Testis (tissue), 5 donors: ENCODE measurements around the gene APCDD1. TPM values are rescaled to one million over a fixed set of nuclear protein-coding genes. Genes with fewer than 3 reads are reported as not detected.

ENCODE experiments used
- DNase-seq: peaks from one replicate; pipeline ENCODE4 v3.0.0-alpha.2; 2019
- H3K27ac ChIP-seq, 2 donors: fragments of 200-600 bp; sonication (generic); one replicate each; pipeline ENCODE4 v1.5.1; 2019
- H3K27me3 ChIP-seq: fragments of 200-600 bp; sonication (generic); one replicate; pipeline ENCODE4 v1.5.1; 2019
- H3K36me3 ChIP-seq: fragments of 200-600 bp; sonication (generic); one replicate; pipeline ENCODE4 v1.5.1; 2017; ENCODE audit warnings: low read depth; ENCODE audit errors: missing control alignments
- H3K4me1 ChIP-seq: fragments of 200-600 bp; sonication (generic); one replicate; pipeline ENCODE4 v1.5.1; 2019
- H3K4me3 ChIP-seq, 2 donors: fragments of 200-600 bp; sonication (generic); one replicate each; pipeline ENCODE4 v1.5.1; 2017 to 2019
- H3K9me3 ChIP-seq: fragments of 200-600 bp; sonication (generic); one replicate; pipeline ENCODE4 v1.5.1; 2017
- CTCF ChIP-seq, 3 experiments: fragments of 450-650 bp in 2 of 3; fragments of 200-600 bp in 1 of 3; sonication (generic) in 1 of 3; IDR thresholded peaks; one replicate each; pipeline ENCODE4 v1.5.1; 2016 to 2019; ENCODE audit warnings: antibody characterized with exemption in 3 of 3, mild to moderate bottlenecking in 2 of 3, moderate library complexity in 1 of 3
- POLR2A ChIP-seq: fragments of 450-650 bp; IDR thresholded peaks from one replicate; pipeline ENCODE4 v1.6.1; 2017; ENCODE audit warnings: antibody characterized with exemption, mild to moderate bottlenecking, moderate library complexity
- WGBS, 2 donors: methylation state at CpG; one replicate each; pipeline ENCODE4 v1.1.5; 2018; 5-methylcytosine and 5-hydroxymethylcytosine counted together
- intact Hi-C: fragments of 100-400 bp; cut with DNase I; formaldehyde crosslinking; loops from one replicate; pipeline ENCODE4 v1.15.1; 2023; ENCODE audit warnings: low total_unique reads
- long read RNA-seq, 2 donors: transcript quantifications; one replicate each; lab custom pipeline, GENCODE V29; 2026
- polyA plus RNA-seq: library from polyadenylated mRNA; stranded (reverse); fragments of 350-450 nt; fragmentation: Illumina TruSeq; extraction: RNeasy Lipid Tissue Mini Kit (QIAGEN cat#74804); gene quantifications from one replicate; pipeline ENCODE4 v1.2.3, GENCODE V29; 2014; ENCODE audit warnings: low read depth, low replicate concordance; ENCODE audit not compliant: insufficient read depth
- total RNA-seq, 2 donors: library from RNA; depleted of rRNA; stranded (reverse); fragments of >200 nt; gene quantifications; one replicate each; pipeline ENCODE4 v1.2.3, GENCODE V29; 2016

APCDD1 gene
- total RNA-seq (10 to 100 TPM; 10.8 to 12.5 TPM), polyA plus RNA-seq (11.2 TPM)
- long read RNA-seq, donor 1, transcript APCDD1-201 (5 exons, 3,809 nt) = major isoform, 8 of 8 reads
- long read RNA-seq, donor 1, partial matches to known transcripts = 0 of 8 reads
- long read RNA-seq, donor 1, other reads (novel, unspliced or antisense) = 0 of 8 reads
- long read RNA-seq, donor 2, partial matches to known transcripts = 0 of 2 reads
- long read RNA-seq, donor 2, other reads (novel, unspliced or antisense) = 0 of 2 reads

GRCh38 chr18:10453806-10454680 is at the start of gene APCDD1:
Gene APCDD1, plus strand, starts transcription at chr18:10454635. Its CDS starts 347 bp downstream, at chr18:10454982.
- DNase-seq = peak; percentile 52
- TF ChIP-seq POLR2A = no peak
- TF ChIP-seq CTCF (IDR thresholded peaks at IDR 0.05) = no peak
- H3K36me3 ChIP-seq = no peaks in the 10 kb centered on the region
- no peaks in the 10 kb centered on the region for H3K4me1 ChIP-seq
- intact Hi-C loops = no loop called here
- peak within 1 kb of the TSS; percentile 59 to 76 for H3K4me3 ChIP-seq
- H3K27ac ChIP-seq = peak within 1 kb of the TSS; percentile 76 to 87
- H3K27me3 ChIP-seq = no peaks in the 10 kb centered on the region
- no peaks in the 10 kb centered on the region for H3K9me3 ChIP-seq
- WGBS, 2 donors = 6 to 7% methylated on average over 25 to 61 of the region's 64 CpGs

GRCh38 chr18:10405014-10405493 is 49.4 kb upstream of the APCDD1 start:
- no peak for DNase-seq
- WGBS, 2 donors = 69 to 79% methylated on average over 10 of the region's 10 CpGs
- TF ChIP-seq POLR2A (no peak), CTCF (IDR thresholded peaks at IDR 0.05) (no peak)

GRCh38 chr18:10405816-10406663 is 48.4 kb upstream of the APCDD1 start:
- intact Hi-C loops = no loop called here
- TF ChIP-seq CTCF (IDR thresholded peaks at IDR 0.05) (no peak), POLR2A (no peak)
- no peaks in the 10 kb centered on the region for H3K4me1 ChIP-seq
- no peak overlapping the region for H3K27ac ChIP-seq
- H3K36me3 ChIP-seq = no peaks in the 10 kb centered on the region
- H3K4me3 ChIP-seq = no peak overlapping the region
- no peak for DNase-seq
- H3K9me3 ChIP-seq = no peaks in the 10 kb centered on the region
- no peaks in the 10 kb centered on the region for H3K27me3 ChIP-seq
- 53 to 62% methylated on average over 14 to 16 of the region's 16 CpGs for WGBS, 2 donors

More at GRCh38 chr18:10405014-10405493, 49.4 kb upstream of the APCDD1 start:
- H3K4me1 ChIP-seq = no peaks in the 10 kb centered on the region
- no peaks in the 10 kb centered on the region for H3K9me3 ChIP-seq
- H3K27ac ChIP-seq = no peak overlapping the region
- intact Hi-C loops = no loop called here
- no peaks in the 10 kb centered on the region for H3K27me3 ChIP-seq
- H3K36me3 ChIP-seq = no peaks in the 10 kb centered on the region
- H3K4me3 ChIP-seq = no peak overlapping the region

GRCh38 chr18:10408131-10408530 is 46.3 kb upstream of the APCDD1 start:
- Histone ChIP-seq H3K4me3 (no peak overlapping the region), H3K4me1 (no peaks in the 10 kb centered on the region), H3K9me3 (no peaks in the 10 kb centered on the region), H3K36me3 (no peaks in the 10 kb centered on the region), H3K27ac (no peak overlapping the region), H3K27me3 (no peaks in the 10 kb centered on the region)
- DNase-seq = no peak
- intact Hi-C loops = no loop called here
- WGBS, 2 donors = 89 to 92% methylated on average over 7 of the region's 7 CpGs
- TF ChIP-seq CTCF (IDR thresholded peaks at IDR 0.05) = no peak
- no peak for TF ChIP-seq POLR2A
